Subcutaneous abdominal adipose tissue (tissue), 5 donors: ENCODE results near the gene PEX14.

Experiments
- H3K27ac ChIP-seq: one replicate; pipeline ENCODE4 v1.7.0; 2013; ENCODE audit warnings: low read depth, mild to moderate bottlenecking, inconsistent platforms, low read length, moderate library complexity
- H3K27me3 ChIP-seq, 5 donors: one replicate each; pipeline ENCODE4 v1.7.0; 2013; ENCODE audit warnings: low read length in 5 of 5, inconsistent platforms in 1 of 5; ENCODE audit not compliant: control insufficient read depth in 5 of 5, insufficient read depth in 4 of 5
- H3K36me3 ChIP-seq, 5 donors: one replicate each; pipeline ENCODE4 v1.7.0; 2013; ENCODE audit warnings: low read length in 5 of 5; ENCODE audit not compliant: control insufficient read depth in 5 of 5, insufficient read depth in 5 of 5
- H3K4me1 ChIP-seq, 5 donors: one replicate each; pipeline ENCODE4 v1.7.0; 2013; ENCODE audit warnings: low read length in 5 of 5, mild to moderate bottlenecking in 3 of 5, moderate library complexity in 1 of 5; ENCODE audit not compliant: control insufficient read depth in 5 of 5, insufficient read depth in 5 of 5
- H3K4me3 ChIP-seq, 5 donors: one replicate each; pipeline ENCODE4 v1.7.0; 2013; ENCODE audit warnings: low read length in 5 of 5, low read depth in 1 of 5
- H3K9ac ChIP-seq, 5 donors: one replicate each; pipeline ENCODE4 v1.7.0; 2013; ENCODE audit warnings: low read length in 5 of 5, mild to moderate bottlenecking in 4 of 5, moderate library complexity in 3 of 5
- H3K9me3 ChIP-seq, 5 donors: one replicate each; pipeline ENCODE4 v1.7.0; 2013; ENCODE audit warnings: low read length in 5 of 5; ENCODE audit not compliant: control insufficient read depth in 5 of 5
- donor health status: healthy.
- donor health status: healthy.
- donor health status: healthy.
- donor health status: healthy.
- donor health status: healthy.

Gene PEX14

DNA sequence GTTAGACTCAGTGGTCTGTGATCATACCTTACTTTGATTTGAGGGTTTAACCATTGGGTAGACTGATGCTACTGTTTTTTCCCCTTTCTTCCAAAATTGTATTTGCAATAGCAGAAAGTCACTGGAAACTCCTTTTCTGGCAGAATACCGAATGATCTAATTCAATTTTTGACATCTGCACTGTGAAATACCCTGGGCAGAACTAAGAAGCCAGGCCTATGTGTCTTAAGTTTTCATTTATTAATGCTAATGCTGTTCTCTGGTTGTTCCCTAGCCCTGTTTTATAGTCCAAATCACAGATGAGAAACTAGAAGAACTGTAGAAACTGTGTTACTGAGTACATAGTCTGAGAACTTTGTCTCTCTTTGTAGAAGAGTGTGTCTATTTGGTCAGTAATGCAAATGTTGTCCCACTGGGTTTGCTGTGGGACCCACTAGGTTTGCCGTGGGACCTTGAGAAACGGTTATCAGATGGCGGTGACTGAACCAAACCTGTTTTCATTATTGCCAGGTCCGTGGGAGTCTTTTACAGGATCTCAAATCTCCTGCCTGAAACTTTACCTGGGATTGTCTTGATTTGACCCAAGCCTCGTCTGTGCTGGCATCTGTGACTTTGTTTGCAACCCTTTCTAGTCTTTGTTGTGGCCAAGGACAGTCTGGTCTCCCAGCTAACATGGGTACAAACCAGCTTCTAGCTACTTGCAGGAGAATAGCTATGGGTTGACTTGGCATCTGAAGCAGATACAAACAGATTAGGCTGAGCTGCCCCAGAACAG is 41.4 kb downstream of the PEX14 start:
- H3K27ac ChIP-seq = no peak overlapping the region

DNA sequence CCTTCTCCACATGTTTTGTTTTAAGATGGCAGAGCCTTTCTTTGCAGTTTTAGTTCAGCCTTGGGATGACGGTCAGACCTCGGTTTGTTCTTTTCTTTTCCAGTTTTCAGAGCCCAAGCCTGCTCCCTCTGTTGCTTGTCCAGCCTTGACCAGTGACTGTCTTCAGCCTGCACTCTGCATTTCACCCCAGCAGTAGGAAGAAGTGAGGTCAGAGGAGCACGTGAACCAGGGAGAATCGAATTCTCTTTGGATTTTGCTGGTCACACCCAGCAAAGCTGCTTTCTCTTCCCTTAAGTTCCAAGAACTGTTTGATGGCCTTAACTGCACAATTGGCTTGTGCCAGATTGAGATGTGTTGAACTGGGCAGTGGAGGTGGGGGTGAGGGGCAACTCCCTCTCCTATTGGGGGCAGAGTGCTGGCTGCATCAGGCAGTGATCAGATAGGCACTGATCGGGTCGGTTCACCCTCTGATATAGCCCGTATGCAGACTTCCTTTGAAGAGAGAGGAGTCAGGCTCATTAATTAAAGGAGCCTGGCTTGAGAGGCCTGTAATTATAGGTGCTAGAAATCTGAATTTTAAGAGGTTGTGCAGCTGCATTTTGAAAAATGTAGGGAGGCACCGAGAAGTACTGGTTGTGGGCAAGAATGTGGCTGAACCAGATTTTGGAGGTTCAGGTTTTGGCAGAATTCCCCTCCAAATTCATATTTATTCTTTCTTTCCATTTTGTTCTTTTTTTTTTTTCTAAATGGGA is 42.4 kb downstream of the PEX14 start:
- Histone ChIP-seq H3K9me3 (no peaks in the 10 kb centered on the region), H3K27me3 (no peaks in the 10 kb centered on the region), H3K4me3 (no peak overlapping the region), H3K4me1 (peaks cover 2 to 18% (median 15%) of the 10 kb centered on the region in 5 donors), H3K36me3 (peaks cover 0 to 4% (median 0%) of the 10 kb centered on the region in 5 donors), H3K27ac (no peak overlapping the region), H3K9ac (no peak overlapping the region)

More for the DNA sequence above, 41.4 kb downstream of the PEX14 start:
- peaks cover 0 to 4% (median 0%) of the 10 kb centered on the region in 5 donors for H3K36me3 ChIP-seq
- H3K9ac ChIP-seq = no peak overlapping the region
- H3K9me3 ChIP-seq = no peaks in the 10 kb centered on the region
- H3K4me1 ChIP-seq = peaks cover 2 to 23% (median 17%) of the 10 kb centered on the region in 5 donors
- H3K4me3 ChIP-seq = no peak overlapping the region
- no peaks in the 10 kb centered on the region for H3K27me3 ChIP-seq

DNA sequence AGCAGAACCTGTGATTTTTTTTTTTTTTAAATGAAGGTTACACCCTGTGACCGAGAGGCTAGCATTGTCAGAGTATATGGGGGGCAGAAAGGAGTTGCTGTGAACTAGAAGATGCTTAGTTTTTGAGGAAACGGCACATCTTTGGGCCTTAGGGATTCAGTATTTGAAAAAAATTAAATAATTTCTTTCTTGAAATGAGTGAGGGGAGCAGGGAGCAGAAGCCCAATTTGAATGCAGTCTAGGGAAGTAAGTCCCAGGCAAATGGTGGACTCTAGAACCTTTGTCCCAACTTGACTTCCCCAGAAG is 42.9 kb downstream of the PEX14 start:
- Histone ChIP-seq H3K27me3 (no peaks in the 10 kb centered on the region), H3K4me1 (peaks cover 2 to 18% (median 15%) of the 10 kb centered on the region in 5 donors), H3K27ac (no peak overlapping the region), H3K36me3 (peaks cover 0 to 4% (median 0%) of the 10 kb centered on the region in 5 donors), H3K9ac (no peak overlapping the region), H3K4me3 (no peak overlapping the region), H3K9me3 (no peaks in the 10 kb centered on the region)

DNA sequence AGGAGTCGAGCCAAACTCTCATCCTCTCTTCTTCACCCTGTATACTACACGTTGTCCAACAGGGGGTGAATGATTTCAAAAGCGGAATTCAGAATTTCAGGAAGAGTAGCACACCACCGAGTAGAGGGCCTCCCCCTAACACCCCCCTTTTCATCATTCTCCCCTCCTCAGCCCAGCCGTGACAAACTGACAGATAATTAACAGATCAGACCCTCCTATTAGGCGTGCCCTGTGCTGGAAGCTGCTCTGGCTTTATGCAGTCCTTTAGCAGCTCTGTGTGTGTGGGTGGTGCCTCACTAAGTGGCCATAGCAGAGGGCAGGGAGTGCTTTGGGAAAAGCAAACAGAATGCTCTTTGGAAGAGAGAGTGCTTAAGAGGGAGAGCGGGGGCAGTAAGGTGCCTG is 44.3 kb downstream of the PEX14 start:
- Histone ChIP-seq H3K4me3 (no peak overlapping the region), H3K27me3 (no peaks in the 10 kb centered on the region), H3K36me3 (peaks cover 0 to 4% (median 0%) of the 10 kb centered on the region in 5 donors), H3K4me1 (peaks cover 2 to 18% (median 15%) of the 10 kb centered on the region in 5 donors), H3K9me3 (no peaks in the 10 kb centered on the region), H3K9ac (no peak overlapping the region), H3K27ac (no peak overlapping the region)

DNA sequence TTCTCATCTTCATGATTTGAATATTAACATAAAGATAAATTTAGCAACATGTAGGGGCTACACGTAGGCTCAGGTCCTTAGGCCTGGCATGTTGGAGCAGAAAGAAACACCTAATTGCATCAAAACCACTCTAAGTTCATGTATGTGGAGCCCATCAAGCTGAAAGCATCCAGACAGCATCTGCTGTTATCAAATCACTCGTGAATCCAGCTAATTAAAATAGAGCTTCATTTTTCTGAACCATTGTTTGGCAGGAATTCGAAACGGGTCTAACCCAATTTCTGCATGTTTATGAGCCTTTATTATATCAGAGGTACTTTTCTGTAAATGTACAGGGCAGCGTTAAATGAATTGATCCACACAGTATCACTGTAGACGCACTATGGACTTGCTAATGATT is 45.7 kb downstream of the PEX14 start:
- Histone ChIP-seq H3K4me1 (peaks cover 2 to 18% (median 15%) of the 10 kb centered on the region in 5 donors), H3K4me3 (no peak overlapping the region), H3K9me3 (no peaks in the 10 kb centered on the region), H3K27me3 (no peaks in the 10 kb centered on the region), H3K27ac (no peak overlapping the region), H3K36me3 (peaks cover 0 to 8% (median 0%) of the 10 kb centered on the region in 5 donors), H3K9ac (no peak overlapping the region)

DNA sequence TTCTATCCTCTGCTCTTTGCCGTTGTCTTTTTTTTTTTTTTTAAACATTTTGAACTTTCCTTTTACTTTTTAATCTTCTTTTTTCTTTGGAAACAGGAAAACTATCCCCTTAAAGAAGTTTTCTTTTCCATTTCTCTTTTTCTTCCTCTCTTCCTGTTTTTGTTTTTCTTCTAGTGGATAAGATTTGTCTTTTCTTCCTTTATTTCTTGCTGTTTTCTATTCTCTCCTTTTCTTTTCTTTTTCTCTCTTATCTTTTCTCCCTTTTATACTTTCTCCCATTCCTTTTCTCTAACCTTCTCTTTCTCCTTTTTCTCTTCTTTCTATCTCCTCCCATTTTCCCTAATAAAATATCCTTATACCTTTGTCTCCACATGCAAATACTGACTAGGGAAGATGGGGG is 46.2 kb downstream of the PEX14 start:
- H3K4me3 ChIP-seq = no peak overlapping the region
- H3K27me3 ChIP-seq = no peaks in the 10 kb centered on the region
- peaks cover 0 to 8% (median 0%) of the 10 kb centered on the region in 5 donors for H3K36me3 ChIP-seq
- peaks cover 2 to 15% (median 13%) of the 10 kb centered on the region in 5 donors for H3K4me1 ChIP-seq
- no peak overlapping the region for H3K27ac ChIP-seq
- H3K9me3 ChIP-seq = no peaks in the 10 kb centered on the region
- no peak overlapping the region for H3K9ac ChIP-seq

DNA sequence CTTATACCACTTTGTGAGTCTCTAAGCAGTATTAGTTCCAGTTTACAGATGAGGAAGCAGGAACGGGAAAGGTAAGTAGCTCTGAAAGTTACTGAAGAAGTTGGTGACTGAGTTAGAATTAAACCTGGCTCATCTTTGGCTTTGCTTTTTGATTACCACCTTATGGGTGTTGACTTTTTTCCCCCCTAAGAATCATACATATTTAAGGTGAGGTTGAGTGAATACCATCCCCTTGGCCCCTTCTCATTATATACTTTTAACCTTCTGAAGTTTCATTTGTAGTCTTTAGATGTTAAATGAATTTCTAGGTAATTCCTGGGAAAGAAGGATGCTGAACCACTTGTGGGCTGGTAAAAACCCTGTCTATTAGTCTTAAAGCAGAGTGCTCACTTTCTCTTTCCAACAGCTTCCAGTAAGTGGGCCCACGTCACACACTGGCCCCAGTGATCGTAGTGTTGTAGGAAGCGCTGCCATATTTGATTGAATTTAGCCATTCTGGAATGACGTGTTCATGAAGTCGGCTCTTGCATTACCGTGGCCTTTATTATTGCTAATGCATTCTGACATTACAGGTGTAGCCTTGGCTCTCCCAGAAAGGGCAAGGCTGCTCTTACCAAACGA is 46.9 kb downstream of the PEX14 start:
- Histone ChIP-seq H3K9ac (no peak overlapping the region), H3K27ac (no peak overlapping the region), H3K4me3 (no peak overlapping the region), H3K9me3 (no peaks in the 10 kb centered on the region), H3K4me1 (peaks cover 2 to 8% (median 6%) of the 10 kb centered on the region in 5 donors), H3K27me3 (no peaks in the 10 kb centered on the region), H3K36me3 (peaks cover 0 to 8% (median 0%) of the 10 kb centered on the region in 5 donors)

DNA sequence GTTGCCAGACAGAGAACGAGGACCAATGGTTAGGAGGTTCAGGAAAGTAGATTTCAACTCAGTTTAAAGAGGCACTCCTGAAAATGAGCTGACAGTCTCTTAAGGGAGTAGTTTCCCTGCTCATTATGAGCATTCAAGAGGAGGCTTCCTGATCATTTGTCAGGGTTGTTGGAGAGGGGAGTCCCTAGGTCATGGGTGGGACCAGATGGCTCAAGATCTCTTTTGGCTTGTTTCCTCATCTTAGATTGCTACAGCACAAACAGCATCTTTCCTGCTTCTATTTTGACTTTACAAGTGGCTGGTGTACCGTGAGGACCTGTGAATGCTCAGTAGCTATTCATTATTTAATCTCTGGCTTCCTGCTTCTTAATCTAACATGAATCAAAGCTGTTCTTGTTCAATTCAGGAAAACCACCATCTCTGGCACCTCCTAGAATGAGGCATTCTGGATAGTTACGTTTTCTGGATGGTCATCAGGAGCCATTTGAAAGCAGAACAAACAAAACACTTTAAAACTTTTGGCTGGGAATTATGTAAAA is 47.6 kb downstream of the PEX14 start:
- no peak overlapping the region for H3K9ac ChIP-seq
- no peak overlapping the region for H3K4me3 ChIP-seq
- no peaks in the 10 kb centered on the region for H3K27me3 ChIP-seq
- no peak overlapping the region for H3K27ac ChIP-seq
- H3K4me1 ChIP-seq = peaks cover 0 to under 1% (median 0%) of the 10 kb centered on the region in 5 donors
- H3K36me3 ChIP-seq = peaks cover 0 to 8% (median 0%) of the 10 kb centered on the region in 5 donors
- no peaks in the 10 kb centered on the region for H3K9me3 ChIP-seq

DNA sequence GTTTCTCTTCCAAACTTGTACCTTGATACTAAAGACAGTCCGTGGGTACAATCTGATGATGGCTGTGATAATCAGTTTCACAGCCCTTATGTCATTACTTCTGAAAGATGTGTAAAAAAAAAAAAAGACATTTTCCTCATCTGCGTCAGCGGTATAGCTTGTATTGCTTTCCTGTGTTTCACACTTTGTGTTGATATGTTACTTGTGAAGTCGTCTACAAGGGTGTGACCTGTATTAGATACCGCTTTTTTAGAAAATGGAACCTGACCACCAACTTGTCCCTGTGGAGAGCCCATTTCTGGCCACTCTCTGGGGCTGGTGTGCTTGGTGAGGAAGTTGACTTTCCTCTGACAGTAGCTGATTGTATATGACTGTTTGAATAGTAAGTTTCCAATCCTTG is 50.5 kb downstream of the PEX14 start:
- Histone ChIP-seq H3K27ac (no peak overlapping the region), H3K9me3 (no peaks in the 10 kb centered on the region), H3K36me3 (peaks cover 0 to 8% (median 0%) of the 10 kb centered on the region in 5 donors), H3K4me3 (no peak overlapping the region), H3K27me3 (no peaks in the 10 kb centered on the region), H3K4me1 (peaks cover 2 to 24% (median 18%) of the 10 kb centered on the region in 5 donors), H3K9ac (no peak overlapping the region)
